DMS114 treated with DMSO at 0.1 percent for 48 hours (cell line): Measurements from ENCODE around the gene ADD2.
"Not testable (repeated sequence)": the region's sequence is repeated elsewhere in the genome, so short reads cannot be mapped to it uniquely, and the experiment has no call there.

ENCODE experiments used
- DNase-seq: peaks from one replicate; lab custom pipeline; 2025; ENCODE audit not compliant: unreplicated experiment; lab: John Stamatoyannopoulos, UW

Gene ADD2

DNA sequence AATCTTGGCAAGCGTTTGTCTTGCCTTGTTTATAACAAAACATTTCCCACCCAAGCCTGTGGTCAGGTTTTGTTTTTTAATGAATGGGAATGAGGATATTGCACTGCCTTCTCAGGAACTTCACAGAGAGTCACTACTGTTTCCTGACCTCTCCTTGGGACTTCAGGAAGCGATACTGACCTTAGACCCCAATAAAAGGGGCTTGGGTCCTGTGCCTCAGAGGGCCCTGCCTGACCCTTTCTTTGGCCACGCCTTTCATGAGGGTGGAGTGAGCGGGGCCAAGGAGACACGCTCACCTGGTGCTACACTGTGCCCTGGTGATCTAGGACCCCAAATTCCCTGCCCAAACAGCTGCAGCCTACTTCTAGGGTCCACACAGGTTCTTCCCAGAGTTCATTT, 121.6 kb downstream of the ADD2 start:
- no peak for DNase-seq

DNA sequence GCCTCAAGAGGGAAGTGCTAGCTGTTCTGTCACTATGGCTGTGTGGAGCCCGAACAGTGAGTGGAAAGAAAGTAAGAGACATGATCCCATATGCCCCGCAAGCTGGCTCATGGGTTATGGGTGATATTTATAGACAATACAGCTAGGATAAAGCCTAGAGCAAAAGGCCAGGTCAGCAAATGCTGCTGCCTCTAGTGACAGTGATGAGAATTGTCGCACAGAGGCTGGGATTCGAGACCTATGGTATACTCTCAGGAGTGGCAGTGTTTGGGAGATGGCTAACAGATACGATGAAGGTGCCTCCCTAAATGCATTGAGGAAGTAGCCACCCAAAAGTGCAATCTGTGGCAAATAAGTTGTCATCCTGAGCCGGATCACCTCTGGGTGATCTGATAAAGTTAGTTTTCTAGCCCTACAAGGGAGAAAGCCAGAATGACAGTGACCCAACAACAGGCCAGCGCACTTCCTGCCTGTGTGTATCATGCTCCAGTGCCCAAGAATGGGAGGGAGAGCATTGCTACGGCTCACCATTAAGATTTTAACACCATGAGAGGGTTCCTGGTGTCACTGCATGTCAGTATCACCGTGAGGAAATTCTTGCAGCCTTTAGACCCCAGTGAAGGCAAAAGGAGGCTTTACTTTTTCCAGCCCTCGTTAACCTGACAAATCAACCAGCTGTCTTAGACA, 122.1 kb downstream of the ADD2 start:
- DNase-seq = no peak

DNA sequence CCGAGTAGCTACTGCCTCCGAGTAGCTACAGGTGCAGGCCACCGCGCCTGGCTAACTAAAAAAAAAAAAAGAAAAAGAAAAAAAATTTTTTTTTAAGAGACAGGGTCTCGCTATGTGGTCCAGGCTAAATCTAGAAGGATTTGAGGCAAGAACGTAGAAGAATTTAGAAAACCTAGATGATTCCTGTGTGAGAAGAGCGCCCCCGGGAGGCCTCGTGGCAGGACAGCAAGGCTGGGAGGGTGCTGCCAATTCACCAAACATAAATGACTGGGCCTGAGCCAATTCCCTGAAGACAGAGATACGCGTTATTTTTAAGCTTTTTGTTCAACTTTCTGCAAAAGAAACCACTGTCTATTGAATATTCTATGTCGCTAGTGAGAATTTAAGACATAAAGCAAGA, 124.3 kb downstream of the ADD2 start:
- DNase-seq = peak; percentile 3

DNA sequence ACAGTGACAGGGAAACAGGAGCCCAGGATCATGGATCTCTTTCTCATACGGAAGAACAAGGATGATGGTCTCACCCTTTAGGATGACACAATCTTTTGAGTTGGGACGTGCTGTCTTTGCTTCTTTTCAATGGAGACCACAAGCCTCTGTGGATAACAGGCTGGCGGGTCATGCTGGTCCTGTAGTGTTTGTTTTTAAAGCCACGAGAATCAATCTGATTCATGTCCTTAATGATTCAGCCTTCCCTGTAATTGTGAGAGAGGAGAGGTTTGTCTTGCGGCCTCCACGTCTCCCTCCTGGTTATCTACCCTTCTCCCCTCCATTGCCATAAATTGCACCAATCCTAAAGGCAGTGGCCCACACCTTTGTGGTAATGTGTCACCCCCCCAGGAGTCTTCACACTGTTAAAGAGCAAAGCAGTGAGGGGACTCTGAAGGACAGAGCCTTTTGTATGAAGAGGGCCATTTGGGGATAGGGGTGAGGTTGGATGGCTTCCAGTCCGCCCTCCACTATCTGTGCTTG, 126.7 kb downstream of the ADD2 start:
- no peak for DNase-seq

DNA sequence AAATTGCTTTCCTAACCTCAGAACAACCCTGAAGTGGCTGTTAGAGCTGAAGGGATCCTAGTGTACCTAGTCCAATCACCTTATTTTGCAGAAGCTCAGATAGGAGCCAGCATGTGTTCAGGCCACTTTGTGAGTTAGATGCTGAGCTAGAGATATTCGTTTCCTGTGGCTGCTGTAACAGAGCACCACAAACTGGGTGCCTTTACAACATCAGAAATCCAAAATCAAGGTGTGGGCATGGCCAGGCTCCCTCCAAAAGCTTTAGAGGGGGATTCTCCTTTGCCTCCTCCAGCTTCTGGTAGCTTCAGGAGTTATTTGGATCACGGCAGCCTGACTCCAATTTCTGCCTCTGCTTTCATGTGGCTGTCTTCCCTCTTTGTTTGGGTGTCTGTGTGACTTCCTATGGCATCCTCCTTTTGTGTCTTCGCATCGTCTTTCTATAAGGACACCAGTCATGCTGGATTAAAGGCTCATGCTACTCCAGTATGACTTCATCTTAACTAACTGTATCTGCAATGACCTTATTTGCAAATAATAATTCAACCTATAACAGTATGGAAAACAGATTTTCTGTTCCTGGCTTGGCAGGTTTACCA, 128.1 kb downstream of the ADD2 start:
- DNase-seq = no peak

DNA sequence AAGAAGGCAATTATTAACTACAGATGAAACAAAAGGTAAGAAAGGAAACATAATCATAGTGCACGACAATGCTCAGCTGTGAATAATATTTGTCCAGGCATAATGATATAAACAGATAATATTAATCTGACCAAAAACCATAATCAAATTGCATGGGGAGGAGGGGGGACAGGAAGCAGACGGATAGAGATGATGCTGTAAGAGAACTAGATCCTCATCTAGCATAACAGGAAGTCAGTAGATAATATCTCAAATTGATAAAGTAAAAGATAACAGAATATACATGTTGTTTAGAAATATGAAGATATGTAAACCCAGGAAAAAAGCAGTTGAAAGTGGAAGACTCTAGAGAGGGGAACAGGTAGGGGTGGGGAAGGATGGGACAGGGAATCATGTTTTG, 129.4 kb downstream of the ADD2 start:
- no peak for DNase-seq

DNA sequence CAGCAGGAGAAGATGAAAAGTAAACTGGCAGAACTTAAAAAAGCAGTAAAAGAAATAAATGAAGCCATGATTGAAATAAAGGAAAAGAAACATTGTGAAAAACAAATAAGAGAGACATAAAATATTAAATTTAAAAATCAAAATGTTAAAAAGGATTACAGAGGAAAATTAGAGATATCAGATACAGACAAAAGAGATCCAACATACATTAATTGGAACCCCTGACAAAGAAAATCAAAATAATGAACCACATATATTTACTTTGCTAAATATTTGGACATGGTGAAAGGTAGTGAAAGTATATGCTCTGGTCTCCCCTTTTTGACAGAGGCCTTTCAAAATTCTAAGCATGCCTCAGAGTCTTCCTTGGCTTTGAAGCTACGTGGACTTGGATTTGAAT, 134.5 kb downstream of the ADD2 start:
- no peak for DNase-seq

DNA sequence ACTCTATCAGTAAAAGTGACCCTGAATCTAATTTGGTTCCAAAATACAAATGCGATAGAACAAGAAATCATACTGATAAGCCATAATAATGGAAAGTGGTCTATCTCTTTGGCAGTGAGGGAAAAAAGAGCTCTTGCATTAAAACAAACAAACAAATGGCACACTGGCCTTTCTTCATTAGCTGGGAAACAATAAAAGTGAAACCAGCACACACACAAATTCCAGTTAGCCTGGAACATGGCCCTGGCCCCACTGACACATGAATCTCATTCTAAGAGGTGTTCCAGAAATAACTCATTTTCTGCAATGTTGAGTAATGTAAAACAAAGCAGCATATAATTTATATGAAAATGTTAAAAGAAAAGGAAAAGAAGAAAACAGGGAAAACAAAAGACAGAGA, 135.0 kb downstream of the ADD2 start:
- no peak for DNase-seq

DNA sequence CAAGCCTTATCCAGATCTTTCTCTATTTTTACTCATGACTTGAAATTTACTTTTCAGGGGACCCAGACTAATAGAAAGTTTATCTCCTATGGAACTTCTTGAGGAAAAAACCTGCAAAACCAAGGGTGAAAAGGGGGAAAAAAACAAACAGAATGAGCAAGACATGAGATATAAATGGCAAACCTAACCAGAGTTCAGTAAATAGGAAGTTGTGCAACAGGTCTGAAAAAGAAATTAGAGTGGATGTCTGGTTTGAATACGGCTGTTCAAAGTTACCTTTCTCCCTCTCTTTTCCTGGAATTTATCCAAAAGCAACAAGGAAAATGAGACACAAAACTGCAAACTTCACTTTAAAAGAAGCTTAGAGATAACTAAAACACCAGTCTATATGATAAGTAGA, 135.6 kb downstream of the ADD2 start:
- DNase-seq = no peak

DNA sequence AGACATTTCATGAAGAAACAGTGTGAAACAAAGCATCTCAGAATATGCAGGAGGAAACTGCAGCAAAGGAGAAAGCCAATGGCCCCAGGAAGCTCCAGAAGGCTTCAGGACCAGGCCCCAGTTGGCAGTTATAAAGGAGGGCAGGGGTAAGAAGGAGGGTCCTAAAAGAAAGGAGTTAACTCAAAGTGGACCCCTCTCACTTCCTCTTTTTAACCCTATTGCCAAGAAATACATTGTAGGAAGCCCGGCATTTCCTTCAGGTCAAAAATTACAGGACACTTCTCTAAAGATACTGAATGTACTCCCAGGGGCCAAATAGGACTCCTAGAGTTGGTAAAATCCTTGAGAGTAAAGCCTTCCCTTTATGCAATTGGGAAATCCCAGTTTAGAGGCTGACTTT, 137.2 kb downstream of the ADD2 start:
- no peak for DNase-seq

DNA sequence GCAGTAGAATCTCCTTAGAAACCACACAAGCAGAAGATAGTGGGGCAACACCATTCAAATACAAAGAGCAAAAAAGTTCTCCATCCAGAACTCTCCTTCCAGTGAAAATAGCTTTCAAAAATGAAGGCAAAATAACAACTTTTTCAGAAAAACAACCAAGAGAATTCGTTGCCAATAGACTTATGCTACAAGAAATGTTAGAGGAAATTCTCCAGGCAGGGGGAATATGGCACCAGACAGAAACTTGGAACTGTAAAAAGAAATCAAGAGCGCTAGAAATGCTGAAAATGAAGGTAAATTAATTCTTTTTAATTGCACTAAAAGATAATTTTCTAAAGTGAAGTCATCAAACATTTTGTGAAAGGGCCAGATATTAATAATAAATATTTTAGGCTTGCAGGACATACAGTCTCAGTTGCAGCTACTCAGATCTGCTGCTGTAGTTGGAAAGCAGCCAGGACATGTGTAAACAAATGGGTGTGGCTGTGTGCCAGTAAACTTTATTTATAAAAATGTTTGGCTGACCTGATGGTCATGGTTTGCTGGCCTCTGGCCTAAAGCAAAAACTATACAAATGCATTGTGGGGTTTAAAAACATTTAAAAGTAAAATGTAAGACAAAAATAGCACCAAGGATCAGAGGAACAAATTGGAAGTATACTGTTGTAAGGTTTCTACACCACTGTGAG, 140.6 kb downstream of the ADD2 start:
- no peak for DNase-seq

DNA sequence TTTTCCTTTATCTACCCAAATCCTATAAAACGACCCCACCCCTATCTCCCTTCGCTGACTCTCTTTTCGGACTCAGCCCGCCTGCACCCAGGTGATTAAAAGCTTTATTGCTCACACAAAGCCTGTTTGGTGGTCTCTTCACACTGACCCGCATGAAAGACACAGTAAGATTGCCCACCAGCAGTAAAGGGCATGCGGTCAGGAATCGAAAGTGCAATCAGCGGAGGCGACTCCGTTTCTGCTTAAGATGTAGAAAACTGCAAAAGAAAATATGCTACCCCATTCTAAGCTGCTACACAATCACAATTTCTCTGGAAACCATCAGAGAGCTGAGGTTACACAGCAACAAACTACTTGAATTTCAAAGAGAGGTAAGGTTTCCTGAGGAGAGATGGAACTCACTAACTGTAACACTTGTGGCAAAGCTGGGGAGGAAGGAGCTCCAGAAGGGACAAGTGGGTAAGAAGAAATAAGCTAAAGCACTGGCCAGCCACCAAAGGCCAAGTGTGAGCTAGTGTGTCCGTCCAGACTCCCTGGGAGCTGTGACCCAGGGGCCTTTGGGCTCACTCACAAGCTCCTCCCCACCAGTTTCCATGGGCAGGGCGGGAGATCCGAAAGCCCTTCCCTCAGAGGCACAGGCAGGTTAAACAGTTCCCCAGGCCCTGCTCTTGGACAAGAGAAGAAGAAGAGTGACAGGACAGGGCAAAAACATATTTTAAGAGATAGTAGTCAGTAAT, 141.6 kb downstream of the ADD2 start:
- no peak for DNase-seq

DNA sequence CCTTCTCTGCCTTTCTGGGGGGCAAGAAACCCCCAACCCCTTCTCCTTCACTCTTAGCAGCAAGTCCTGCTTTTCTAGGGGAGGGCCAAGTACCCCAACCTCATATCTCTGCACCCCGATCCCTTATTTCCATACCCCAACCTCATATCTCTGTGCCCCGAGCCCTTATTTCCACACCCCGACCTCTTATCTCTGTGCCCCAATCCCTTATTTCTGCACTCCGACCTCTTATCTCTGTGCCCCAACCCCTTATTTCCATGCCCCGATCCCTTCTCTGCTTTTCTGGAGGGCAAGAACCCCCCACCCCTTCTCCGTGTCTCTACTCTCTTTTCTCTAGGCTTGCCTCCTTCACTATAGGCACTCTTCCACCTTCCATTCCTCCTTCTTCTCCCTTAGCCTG, 146.5 kb downstream of the ADD2 start:
- DNase-seq = not testable (repeated sequence)

DNA sequence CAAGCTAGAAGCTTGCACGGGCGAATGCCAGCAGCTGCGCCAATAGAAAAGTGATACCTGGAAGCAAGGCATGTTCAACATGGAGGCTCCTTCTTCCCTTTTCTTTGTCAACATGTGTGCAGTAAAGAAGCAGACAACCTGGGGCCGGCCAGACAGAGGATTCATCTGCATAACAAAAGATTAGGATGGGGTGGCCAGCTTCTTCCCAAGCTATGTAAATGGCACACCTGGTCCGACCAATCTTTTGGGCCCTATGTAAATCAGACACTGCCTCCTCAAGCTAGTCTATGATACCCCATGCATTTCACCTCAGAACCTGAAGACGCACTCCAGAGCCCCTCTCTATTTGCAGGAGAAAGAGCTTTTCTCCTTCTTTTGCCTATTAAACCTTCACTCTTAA, 148.0 kb downstream of the ADD2 start:
- DNase-seq = no peak

DNA sequence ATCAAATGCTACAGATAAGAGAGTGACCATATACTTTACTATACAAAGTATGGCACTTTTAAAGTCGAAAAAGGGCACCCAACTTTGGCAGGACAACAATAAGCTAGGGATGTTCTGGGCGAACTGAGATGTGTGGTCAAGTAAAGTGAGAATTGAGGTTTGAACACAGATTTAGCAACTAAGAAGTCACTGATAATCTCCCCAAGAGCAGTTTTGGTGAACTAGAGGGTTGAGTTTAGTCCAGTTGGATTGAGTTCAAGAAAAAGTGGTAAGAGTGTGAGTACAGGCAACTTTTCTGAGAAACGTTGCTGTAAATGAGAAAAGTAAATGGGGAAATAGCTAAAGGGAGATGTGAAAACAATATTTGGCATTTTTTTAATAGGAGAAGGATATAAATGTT, 148.8 kb downstream of the ADD2 start:
- no peak for DNase-seq

DNA sequence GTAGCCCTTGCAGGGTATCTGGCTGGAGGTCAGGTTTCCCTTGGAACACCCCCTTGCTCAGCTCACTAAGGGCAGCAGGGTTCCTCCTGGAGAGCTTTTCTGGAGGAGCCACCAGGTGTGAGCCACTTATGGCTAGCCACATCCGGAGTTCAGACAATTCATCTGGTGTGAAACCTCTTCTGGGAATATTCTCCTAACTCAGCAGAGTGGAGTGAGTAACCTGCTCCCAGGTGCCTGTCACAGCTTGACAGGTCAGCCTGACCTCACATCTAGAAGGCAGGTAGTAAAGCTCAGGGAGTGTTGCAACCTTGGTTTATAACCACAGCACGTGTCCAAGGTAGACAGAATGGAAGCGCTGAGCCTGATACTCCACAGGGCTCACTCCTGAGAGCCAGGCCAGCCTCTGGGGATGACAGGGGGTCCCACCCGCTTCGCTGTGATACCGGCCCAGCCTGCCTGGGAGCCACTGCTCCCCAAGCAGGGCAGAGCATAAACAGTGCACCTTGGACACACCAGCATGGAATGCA, 151.8 kb downstream of the ADD2 start:
- no peak for DNase-seq

DNA sequence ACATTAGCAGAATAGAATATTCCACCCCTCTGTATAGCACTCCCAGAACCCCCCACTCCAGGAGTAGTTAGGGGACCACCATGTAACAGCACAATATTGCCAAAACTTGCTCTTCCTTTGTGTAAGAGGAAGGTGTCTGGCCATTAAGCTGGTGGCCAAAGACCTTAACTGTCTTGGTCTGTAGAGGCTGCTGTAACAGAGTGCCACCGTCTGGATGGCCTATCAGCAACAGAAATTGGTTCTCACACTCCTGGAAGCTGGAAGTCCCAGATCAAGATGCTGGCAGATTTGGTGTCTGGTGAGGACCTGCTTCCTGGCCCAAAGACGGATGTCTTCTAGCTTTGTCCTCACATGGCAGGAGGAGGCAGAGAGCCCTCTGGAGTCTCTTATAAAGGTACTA, 152.8 kb downstream of the ADD2 start:
- no peak for DNase-seq

DNA sequence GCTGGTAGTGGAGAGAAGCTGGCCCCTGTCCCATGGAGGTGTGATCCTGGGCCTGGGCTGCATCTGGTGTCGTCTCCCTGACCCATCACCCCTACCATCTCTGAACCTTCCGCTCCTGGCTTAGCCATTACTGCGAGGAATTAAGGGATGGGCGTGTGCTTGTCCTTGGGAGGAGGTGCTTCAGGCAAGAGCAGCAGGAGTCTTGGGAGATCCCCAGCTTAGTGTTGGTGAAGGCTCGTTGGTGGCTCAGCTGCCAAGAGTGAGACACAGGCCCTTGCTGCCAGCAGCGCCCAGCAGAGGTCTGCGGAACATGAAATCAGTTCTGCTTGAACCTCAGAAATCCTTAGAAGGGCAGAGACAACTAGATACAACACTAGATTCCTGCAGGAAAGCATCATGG, 154.5 kb downstream of the ADD2 start:
- no peak for DNase-seq

DNA sequence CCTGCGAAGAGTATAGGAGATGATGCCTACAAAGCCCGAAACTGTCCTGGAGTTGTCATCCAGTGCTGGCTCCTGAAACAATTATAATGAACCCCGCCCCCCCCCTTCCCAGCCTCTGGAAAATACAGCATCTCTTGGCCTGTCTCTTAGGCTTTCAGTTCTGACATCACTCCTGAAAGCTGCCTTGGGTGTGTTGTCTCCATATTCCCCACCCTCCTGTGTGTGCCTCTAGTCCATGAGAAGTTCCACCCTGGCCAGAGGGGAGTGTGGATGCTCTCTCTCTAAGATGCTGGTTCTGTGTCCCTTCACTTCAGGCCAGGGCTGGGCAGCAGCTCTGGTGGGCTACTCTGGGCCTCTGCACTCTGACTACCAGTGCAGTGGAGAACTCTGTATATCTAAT, 155.4 kb downstream of the ADD2 start:
- no peak for DNase-seq

DNA sequence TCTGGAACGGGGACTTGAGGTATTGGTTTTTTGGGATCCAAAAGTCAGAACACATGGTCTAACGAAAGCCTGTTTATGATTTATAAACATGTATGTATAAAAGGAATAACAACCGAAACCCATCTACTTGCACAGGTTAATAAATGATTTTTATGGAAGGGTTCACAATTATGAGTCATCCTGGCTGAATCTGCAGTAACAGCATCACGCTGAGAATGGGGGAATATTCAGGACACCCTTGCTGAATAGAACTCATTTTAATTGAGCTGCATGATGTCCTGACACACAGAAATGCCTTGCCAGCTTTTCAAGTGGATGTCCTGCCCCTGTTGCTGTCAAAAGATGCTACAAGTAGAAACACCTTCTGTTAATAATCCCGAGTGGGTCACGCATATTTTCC, 159.6 kb downstream of the ADD2 start:
- DNase-seq = no peak

DNA sequence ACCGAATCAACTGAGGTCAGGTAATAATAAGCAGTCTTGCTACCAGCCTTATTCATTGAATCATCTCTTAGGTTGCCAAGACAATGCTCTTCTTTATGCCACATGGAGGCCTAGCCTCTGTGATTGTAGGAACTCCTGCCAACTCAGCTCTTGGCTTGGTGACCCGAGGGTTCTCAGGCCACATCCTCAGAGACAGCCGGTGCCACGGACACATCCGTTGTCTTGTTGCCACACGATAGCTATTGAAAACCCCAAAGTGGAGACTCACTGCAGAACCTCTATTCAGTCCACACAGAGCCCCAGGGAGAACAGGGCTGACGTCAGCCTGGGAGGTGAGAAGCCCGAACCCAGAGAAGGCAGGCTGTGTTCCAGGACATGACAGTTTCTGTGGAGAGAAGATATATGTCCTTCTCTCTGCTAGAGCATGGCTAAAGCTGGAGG, 160.9 kb downstream of the ADD2 start:
- DNase-seq = no peak
